Measurements from ENCODE around the gene VSTM2L. TPM values are rescaled to one million over a fixed set of nuclear protein-coding genes. Genes with fewer than 3 reads are reported as not detected.

Gene VSTM2L
- total and polyA plus RNA-seq, 4 donors: 8.0 to 71.6 (median 31.4) TPM

GRCh38 chr20:37901240-37901639 lies 1.7 kb upstream of the VSTM2L start:
- Histone ChIP-seq H3K9ac (ENCODE audit: insufficient read depth in 1 of 2, low read length in 2 of 2) (no peak overlapping the region), H3K4me1 (ENCODE audit: control insufficient read depth in 5 of 5, insufficient read depth in 5 of 5, low read length in 5 of 5) (peaks cover 0 to 48% (median 16%) of the 10 kb centered on the region in 5 donors), H3K9me3 (ENCODE audit: control insufficient read depth in 4 of 4, insufficient read depth in 3 of 4, low read length in 3 of 4) (peaks cover 0 to 8% (median 0%) of the 10 kb centered on the region in 4 donors), H3K27ac (ENCODE audit: low read depth in 1 of 2, low read length in 1 of 2) (no peak overlapping the region), H3K4me3 (no peak overlapping the region), H3K36me3 (ENCODE audit: control insufficient read depth in 4 of 4, insufficient read depth in 4 of 4, low read length in 4 of 4) (no peaks in the 10 kb centered on the region), H3K27me3 (ENCODE audit: control insufficient read depth in 3 of 3, insufficient read depth in 3 of 3, low read length in 2 of 3) (peaks cover 0 to 22% (median 5%) of the 10 kb centered on the region in 3 donors)
- WGBS, 2 donors: 17 to 25% methylated on average over 18 of the region's 18 CpGs
- no peak for ATAC-seq (ENCODE audit: insufficient read depth, low FRiP score)
- TF ChIP-seq CTCF (IDR thresholded peaks at IDR 0.05; ENCODE audit: control extremely low read depth, extremely low read depth): no peak
- DNase-seq: peak; percentile 59 to 64 (median 64)

- H3K9ac ChIP-seq (ENCODE audit: insufficient read depth in 1 of 2, low read length in 2 of 2): no peak overlapping the region
- H3K4me3 ChIP-seq: no peak overlapping the region
- H3K27me3 ChIP-seq (ENCODE audit: control insufficient read depth in 3 of 3, insufficient read depth in 3 of 3, low read length in 2 of 3): peaks cover 0 to 24% (median 5%) of the 10 kb centered on the region in 3 donors
- WGBS, 2 donors: 13 to 16% methylated on average over 28 to 38 of the region's 38 CpGs
- no peak overlapping the region for H3K27ac ChIP-seq (ENCODE audit: low read depth in 1 of 2, low read length in 1 of 2)
- H3K9me3 ChIP-seq (ENCODE audit: control insufficient read depth in 4 of 4, insufficient read depth in 3 of 4, low read length in 3 of 4): peaks cover 0 to 8% (median 0%) of the 10 kb centered on the region in 4 donors
- DNase-seq: peak; percentile 65 to 71 (median 70)
- no peak for TF ChIP-seq CTCF (IDR thresholded peaks at IDR 0.05; ENCODE audit: control extremely low read depth, extremely low read depth)
- H3K4me1 ChIP-seq (ENCODE audit: control insufficient read depth in 5 of 5, insufficient read depth in 5 of 5, low read length in 5 of 5): peaks cover 0 to 42% (median 16%) of the 10 kb centered on the region in 5 donors
- H3K36me3 ChIP-seq (ENCODE audit: control insufficient read depth in 4 of 4, insufficient read depth in 4 of 4, low read length in 4 of 4): no peaks in the 10 kb centered on the region
- peak; percentile 66 for ATAC-seq (ENCODE audit: insufficient read depth, low FRiP score)
These were observed 1.0 kb upstream of the VSTM2L start for GRCh38 chr20:37901654-37902503.

- no peak for DNase-seq
These were observed 535 bp downstream of the VSTM2L start for GRCh38 chr20:37903317-37904007.

More at GRCh38 chr20:37903317-37904007, 535 bp downstream of the VSTM2L start:
- ATAC-seq (ENCODE audit: insufficient read depth, low FRiP score): no peak
- Histone ChIP-seq H3K4me1 (ENCODE audit: control insufficient read depth in 5 of 5, insufficient read depth in 5 of 5, low read length in 5 of 5) (peaks cover 0 to 40% (median 15%) of the 10 kb centered on the region in 5 donors), H3K9me3 (ENCODE audit: control insufficient read depth in 4 of 4, insufficient read depth in 3 of 4, low read length in 3 of 4) (peaks cover 0 to 8% (median 0%) of the 10 kb centered on the region in 4 donors), H3K4me3 (peak overlapping the region; percentile 26), H3K27ac (ENCODE audit: low read depth in 1 of 2, low read length in 1 of 2) (no peak overlapping the region), H3K9ac (ENCODE audit: insufficient read depth in 1 of 2, low read length in 2 of 2) (no peak overlapping the region), H3K27me3 (ENCODE audit: control insufficient read depth in 3 of 3, insufficient read depth in 3 of 3, low read length in 2 of 3) (peaks cover 0 to 30% (median 5%) of the 10 kb centered on the region in 3 donors), H3K36me3 (ENCODE audit: control insufficient read depth in 4 of 4, insufficient read depth in 4 of 4, low read length in 4 of 4) (no peaks in the 10 kb centered on the region)
- TF ChIP-seq CTCF (IDR thresholded peaks at IDR 0.05; ENCODE audit: control extremely low read depth, extremely low read depth): no peak
- WGBS, 2 donors: 26 to 30% methylated on average over 56 to 67 of the region's 67 CpGs
